Activated T-cell treated with anti-CD3 and anti-CD28 coated beads for 4 hours (primary cell): Measurements from ENCODE around the gene NKX6-2.
"Not testable (repeated sequence)": the region's sequence is repeated elsewhere in the genome, so short reads cannot be mapped to it uniquely, and the experiment has no call there.

ENCODE experiments used
- DNase-seq: peaks from one replicate; pipeline ENCODE4 v3.0.0-alpha.2; 2020

NKX6-2 gene

GRCh38 chr10:132793871-132794849, 8.2 kb upstream of the NKX6-2 start:
- no peak for DNase-seq

- no peak for DNase-seq
Measured at GRCh38 chr10:132793213-132793612, 7.3 kb upstream of the NKX6-2 start.

GRCh38 chr10:132792796-132793195, 6.8 kb upstream of the NKX6-2 start:
- no peak for DNase-seq

GRCh38 chr10:132792099-132792498, 6.2 kb upstream of the NKX6-2 start:
- not testable (repeated sequence) for DNase-seq

DNA sequence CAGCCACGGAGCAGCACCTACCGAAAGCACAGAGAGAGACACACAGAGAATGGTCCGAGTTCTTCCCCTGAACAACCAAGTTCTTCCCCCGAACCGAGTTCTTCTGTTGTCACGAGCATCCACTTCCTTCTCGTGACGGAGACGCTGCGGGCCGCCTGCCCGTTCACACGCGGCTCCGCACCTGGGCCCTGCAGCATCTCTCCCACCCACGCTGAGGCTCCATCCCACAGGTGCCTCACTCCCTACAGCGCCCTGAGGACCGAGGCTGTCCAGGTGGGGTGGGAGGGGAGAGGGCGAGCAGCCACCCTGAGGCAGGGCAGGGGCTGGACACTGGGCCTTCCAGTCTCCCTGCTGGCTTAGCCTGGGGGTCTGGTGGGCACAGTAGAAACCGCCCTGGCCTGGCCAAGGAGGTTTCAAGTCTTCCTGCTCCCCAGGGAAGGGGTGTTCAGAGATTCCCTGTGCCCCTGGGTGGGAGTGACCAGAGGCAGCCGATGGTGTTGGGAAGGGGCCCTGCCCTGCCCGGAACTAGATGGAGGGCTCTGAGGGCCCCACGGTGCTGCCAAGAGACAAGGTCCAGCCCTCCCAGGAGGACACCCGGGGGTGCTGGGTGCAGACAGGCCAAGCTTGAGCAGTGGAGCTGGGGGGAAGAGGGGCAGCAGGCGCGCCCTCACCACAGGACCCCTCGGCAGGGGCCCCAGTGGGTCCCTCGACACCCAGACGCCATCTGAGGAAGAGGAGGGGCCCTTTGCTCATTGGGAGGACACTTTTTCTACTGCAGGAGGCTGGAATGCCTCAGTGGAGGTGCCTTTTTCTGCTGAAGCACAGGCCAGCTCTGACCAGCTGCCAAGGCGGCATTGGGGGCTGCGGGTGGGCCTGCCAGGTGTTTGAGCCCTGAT, 5.2 kb upstream of the NKX6-2 start:
- no peak for DNase-seq

DNA sequence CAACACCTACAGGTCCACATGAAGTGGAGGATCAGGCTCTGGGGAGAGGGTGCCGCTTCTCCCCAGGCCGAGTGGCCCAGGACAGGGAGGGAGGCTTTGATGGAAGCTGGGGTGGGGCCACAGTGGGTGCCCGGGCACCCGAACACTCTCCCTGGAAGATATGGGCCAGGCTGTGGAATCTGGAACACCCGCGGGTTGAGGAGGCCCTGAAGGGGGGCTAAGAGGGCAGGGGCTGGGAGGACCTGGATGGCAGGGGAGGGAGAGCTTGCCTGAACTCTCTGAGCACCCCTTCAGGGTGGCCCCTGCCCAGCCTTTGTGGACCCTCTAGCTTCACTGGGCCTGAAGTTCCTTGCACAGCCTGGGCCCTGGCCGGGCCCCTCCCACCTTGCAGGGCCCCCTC, 4.5 kb upstream of the NKX6-2 start:
- no peak for DNase-seq

DNA sequence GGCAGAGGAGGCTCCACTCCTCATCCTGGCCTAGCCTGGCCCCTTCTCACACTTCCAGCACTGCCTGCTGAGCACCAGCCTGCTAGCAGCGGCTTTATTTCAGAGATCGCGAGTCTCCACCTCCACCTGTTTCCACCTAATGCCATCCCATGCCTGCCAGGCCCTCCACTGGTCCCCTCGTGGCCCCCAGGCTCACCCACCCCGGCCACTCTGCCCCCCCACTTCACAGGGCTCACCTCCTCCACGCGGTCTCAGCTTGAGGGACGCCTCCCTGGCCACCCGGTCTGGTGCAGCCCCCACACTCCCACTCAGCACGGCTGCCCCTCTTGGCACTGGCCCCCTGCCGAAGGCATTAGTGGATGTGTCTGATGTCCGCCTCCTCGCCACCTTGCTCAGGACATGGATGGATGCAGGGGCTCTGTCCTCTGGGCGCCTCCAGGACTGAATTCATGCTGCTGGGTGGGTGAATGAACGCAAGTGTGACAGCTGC, 3.8 kb upstream of the NKX6-2 start:
- no peak for DNase-seq

DNA sequence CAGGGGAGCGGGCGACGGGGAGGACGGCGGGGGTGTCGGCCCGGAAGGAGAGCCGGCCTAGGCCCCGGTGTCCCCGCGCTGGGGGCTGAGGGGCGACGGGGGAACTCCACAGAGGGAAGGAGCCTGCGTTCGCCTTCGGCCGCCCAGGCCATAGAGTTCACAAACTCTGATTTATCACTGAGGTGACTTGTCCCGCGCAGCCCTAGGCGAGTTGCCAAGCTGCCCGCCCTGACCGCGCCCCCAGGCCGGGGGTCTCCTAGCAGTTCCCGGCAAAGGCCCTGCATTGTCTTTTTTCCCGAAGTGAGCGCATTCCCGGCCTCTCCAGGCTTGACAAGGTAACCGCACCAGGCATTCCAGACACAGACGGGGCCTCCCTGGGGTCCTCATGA, 2.9 kb upstream of the NKX6-2 start:
- DNase-seq = no peak

DNA sequence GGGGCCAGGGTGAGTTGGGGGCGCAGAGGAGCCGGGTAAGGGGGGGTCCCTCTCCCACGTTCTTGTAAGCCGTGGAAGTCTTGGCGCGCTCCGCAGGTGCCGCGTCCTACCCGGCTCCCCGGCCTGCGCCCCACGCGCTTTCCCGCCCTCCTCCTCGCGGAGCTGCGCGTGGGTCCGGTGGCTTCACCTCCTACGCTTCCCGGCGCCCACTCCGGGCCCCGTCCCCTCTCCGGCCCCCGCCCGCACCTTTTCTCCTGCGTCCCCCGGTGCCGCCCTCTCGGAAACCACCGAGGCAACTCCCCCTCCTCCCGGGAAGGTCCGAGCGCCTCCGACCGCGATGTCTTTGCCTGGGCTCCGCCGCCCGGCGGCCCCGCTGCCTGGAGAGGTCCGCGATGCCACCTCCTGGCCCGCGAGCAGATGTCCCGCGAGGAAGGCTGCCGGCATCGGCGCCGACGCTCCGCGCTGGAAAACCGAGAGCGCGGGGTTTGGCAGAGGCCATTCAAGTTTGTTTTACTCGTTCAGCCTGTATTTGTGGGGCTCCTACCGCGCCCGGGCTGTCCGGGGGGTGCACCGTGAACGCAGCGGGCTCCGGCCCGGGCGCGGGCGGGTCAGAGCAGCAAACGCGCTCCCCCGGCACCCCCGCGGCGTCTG, 2.4 kb upstream of the NKX6-2 start:
- no peak for DNase-seq

GRCh38 chr10:132787495-132788179, 1.7 kb upstream of the NKX6-2 start:
- no peak for DNase-seq

- no peak for DNase-seq
Measured at GRCh38 chr10:132786884-132787494, 1.0 kb upstream of the NKX6-2 start.

DNA sequence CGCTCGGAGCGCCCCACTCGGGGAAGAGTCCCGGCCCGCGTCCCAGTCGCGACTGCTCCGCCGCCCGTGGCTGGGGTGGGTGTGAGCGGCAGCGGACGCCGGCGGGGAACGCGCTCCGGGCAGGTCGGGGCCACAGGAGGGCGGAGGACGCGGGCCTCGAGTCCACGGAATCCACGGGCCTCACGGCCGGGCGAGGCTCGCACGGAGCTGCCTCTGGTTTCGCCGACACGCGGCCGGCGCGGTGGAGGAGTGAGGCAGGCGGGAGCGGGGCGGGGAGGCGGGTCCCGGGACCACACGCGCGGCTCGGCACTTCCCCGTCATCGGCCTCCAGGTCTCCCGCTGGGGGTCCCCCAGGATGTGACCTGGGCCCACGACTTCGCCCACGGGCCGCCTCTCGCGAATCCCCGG, 533 bp upstream of the NKX6-2 start:
- DNase-seq = no peak

- DNase-seq = no peak
Measured at GRCh38 chr10:132784866-132785722, 853 bp downstream of the NKX6-2 start.

- no peak for DNase-seq
Measured at GRCh38 chr10:132783940-132784865, 1.7 kb downstream of the NKX6-2 start.

- DNase-seq = no peak
Measured at GRCh38 chr10:132783165-132783939, 2.6 kb downstream of the NKX6-2 start.

DNA sequence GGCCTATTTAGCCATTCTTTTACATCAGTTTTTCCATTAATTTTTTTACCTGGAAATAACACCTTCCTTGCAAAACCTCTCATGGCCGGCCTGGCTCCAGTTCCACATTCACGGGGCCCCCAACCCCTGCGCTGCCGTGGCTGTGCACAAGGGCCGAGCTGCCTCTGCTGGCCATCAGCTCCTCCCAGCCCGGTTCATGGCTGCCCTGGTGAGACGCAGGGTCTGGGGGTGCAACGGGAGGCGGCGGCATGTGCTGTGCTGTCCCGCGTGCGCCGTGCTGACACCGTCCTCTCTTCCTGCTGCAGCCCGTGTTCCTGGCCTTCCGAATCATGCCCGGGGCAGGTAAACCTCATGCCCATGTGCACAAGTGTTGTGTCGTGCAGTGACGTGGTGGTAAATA, 4.4 kb downstream of the NKX6-2 start:
- DNase-seq = no peak

DNA sequence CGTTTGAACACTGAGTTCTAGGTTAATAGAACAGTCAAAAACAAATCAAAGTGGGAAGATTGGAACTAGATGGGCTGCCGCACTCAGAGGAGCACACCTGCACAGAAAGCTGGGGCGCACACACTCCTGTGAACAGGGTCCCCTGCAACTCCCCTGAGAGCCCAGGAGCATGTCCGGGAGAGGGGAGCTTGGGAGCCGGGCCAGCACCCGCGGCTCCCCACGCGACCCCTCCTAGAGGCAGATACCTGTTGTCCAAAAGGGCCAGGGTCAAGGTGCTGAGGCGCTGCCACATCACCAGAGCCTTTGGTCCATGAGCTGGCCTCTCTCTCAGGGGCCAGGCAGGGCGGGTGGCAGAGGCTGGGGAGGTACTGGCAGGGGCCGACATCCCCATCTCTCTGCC, 5.6 kb downstream of the NKX6-2 start:
- no peak for DNase-seq

GRCh38 chr10:132779549-132780294, 6.2 kb downstream of the NKX6-2 start:
- DNase-seq = no peak
